ENCODE results near the gene PCOLCE2. TPM values are rescaled to one million over a fixed set of nuclear protein-coding genes. Genes with fewer than 3 reads are reported as not detected.

PCOLCE2 gene
- total RNA-seq, 1 donor from 2014 or later: 5.4 TPM

- Histone ChIP-seq H3K79me2 (ENCODE audit: insufficient read depth, low read length) (no peaks in the 10 kb centered on the region), H4K20me1 (ENCODE audit: insufficient read depth, low read length) (no peaks in the 10 kb centered on the region), H3K9ac (ENCODE audit: low read length) (no peak overlapping the region), H3K4me3 (ENCODE audit: insufficient read depth, low read depth, low read length) (no peak overlapping the region), H3K4me2 (ENCODE audit: low read length) (no peak overlapping the region), H3K9me3 (ENCODE audit: insufficient read depth, low read depth, low read length) (no peaks in the 10 kb centered on the region), H3K27ac (ENCODE audit: low read depth, low read length) (no peak overlapping the region), H3K36me3 (ENCODE audit: insufficient read depth, low read length) (no peaks in the 10 kb centered on the region), H3K27me3 (ENCODE audit: insufficient read depth, low read length) (no peaks in the 10 kb centered on the region), H3K4me1 (ENCODE audit: insufficient read depth, low read length) (no peaks in the 10 kb centered on the region), H2AFZ (ENCODE audit: low read depth, low read length) (no peak overlapping the region)
- no peak overlapping the region for H3K27ac Mint-ChIP-seq (ENCODE audit: unreplicated experiment)
- no peaks in the 10 kb centered on the region for H3K27me3 Mint-ChIP-seq (ENCODE audit: low read depth, unreplicated experiment)
- no peak overlapping the region for H3K4me3 Mint-ChIP-seq (ENCODE audit: unreplicated experiment)
- TF ChIP-seq EZH2 (IDR thresholded peaks at IDR 0.05; ENCODE audit: insufficient read depth, low read length) (no peak), CTCF (IDR thresholded peaks at IDR 0.05; ENCODE audit: insufficient read depth, low read depth, low read length) (no peak)
- H3K4me1 Mint-ChIP-seq (ENCODE audit: low read depth, unreplicated experiment): no peaks in the 10 kb centered on the region
- H3K36me3 Mint-ChIP-seq (ENCODE audit: low read depth, unreplicated experiment): peaks cover 5% of the 10 kb centered on the region
- no peaks in the 10 kb centered on the region for H3K9me3 Mint-ChIP-seq (ENCODE audit: unreplicated experiment)
- FAIRE-seq: no peak
- no peak for DNase-seq (ENCODE audit: low read depth)
Measured at GRCh38 chr3:142794508-142794907, 94.4 kb downstream of the PCOLCE2 start.

GRCh38 chr3:142787719-142788118 is 101.2 kb downstream of the PCOLCE2 start:
- Histone ChIP-seq H3K27me3 (ENCODE audit: insufficient read depth, low read length) (no peaks in the 10 kb centered on the region), H4K20me1 (ENCODE audit: insufficient read depth, low read length) (no peaks in the 10 kb centered on the region), H3K79me2 (ENCODE audit: insufficient read depth, low read length) (no peaks in the 10 kb centered on the region), H3K9me3 (ENCODE audit: insufficient read depth, low read depth, low read length) (no peaks in the 10 kb centered on the region), H2AFZ (ENCODE audit: low read depth, low read length) (no peak overlapping the region), H3K9ac (ENCODE audit: low read length) (no peak overlapping the region), H3K4me2 (ENCODE audit: low read length) (no peak overlapping the region), H3K27ac (ENCODE audit: low read depth, low read length) (no peak overlapping the region), H3K4me1 (ENCODE audit: insufficient read depth, low read length) (no peaks in the 10 kb centered on the region), H3K36me3 (ENCODE audit: insufficient read depth, low read length) (no peaks in the 10 kb centered on the region), H3K4me3 (ENCODE audit: insufficient read depth, low read depth, low read length) (no peak overlapping the region)
- Mint-ChIP-seq H3K9me3 (ENCODE audit: unreplicated experiment) (no peaks in the 10 kb centered on the region), H3K27ac (ENCODE audit: unreplicated experiment) (no peak overlapping the region), H3K4me1 (ENCODE audit: low read depth, unreplicated experiment) (no peaks in the 10 kb centered on the region), H3K36me3 (ENCODE audit: low read depth, unreplicated experiment) (peaks cover under 1% of the 10 kb centered on the region), H3K4me3 (ENCODE audit: unreplicated experiment) (no peak overlapping the region), H3K27me3 (ENCODE audit: low read depth, unreplicated experiment) (no peaks in the 10 kb centered on the region)
- no peak for DNase-seq (ENCODE audit: low read depth)
- FAIRE-seq: no peak
- TF ChIP-seq EZH2 (IDR thresholded peaks at IDR 0.05; ENCODE audit: insufficient read depth, low read length) (no peak), CTCF (IDR thresholded peaks at IDR 0.05; ENCODE audit: insufficient read depth, low read depth, low read length) (no peak)

DNA sequence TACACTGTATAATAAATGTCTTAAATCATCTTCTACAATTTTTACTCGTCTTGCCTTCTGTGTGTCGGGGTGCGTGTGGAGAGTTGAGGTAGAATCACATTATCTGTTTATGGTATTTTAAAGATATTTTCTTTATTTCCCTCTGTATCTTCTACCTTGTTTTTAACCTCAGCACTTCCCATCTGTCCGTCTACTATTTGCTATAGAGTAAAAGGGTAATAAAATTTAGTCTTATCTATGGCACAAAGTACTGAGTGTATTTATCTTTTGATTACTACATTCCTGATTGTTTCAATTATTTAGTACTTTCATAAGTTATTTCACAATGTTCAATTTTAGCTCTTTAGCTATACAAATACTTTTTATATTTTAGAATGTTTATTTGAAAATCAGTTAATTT is 102.9 kb downstream of the PCOLCE2 start:
- H3K4me3 ChIP-seq (ENCODE audit: insufficient read depth, low read depth, low read length): no peak overlapping the region
- DNase-seq (ENCODE audit: low read depth) (no peak), FAIRE-seq (no peak)
- no peaks in the 10 kb centered on the region for H3K27me3 ChIP-seq (ENCODE audit: insufficient read depth, low read length)
- H4K20me1 ChIP-seq (ENCODE audit: insufficient read depth, low read length): no peaks in the 10 kb centered on the region
- Mint-ChIP-seq H3K4me1 (ENCODE audit: low read depth, unreplicated experiment) (no peaks in the 10 kb centered on the region), H3K9me3 (ENCODE audit: unreplicated experiment) (no peaks in the 10 kb centered on the region), H3K36me3 (ENCODE audit: low read depth, unreplicated experiment) (peaks cover 8% of the 10 kb centered on the region), H3K4me3 (ENCODE audit: unreplicated experiment) (no peak overlapping the region), H3K27ac (ENCODE audit: unreplicated experiment) (no peak overlapping the region), H3K27me3 (ENCODE audit: low read depth, unreplicated experiment) (no peaks in the 10 kb centered on the region)
- no peak overlapping the region for H2AFZ ChIP-seq (ENCODE audit: low read depth, low read length)
- no peak overlapping the region for H3K4me2 ChIP-seq (ENCODE audit: low read length)
- H3K79me2 ChIP-seq (ENCODE audit: insufficient read depth, low read length): no peaks in the 10 kb centered on the region
- no peaks in the 10 kb centered on the region for H3K36me3 ChIP-seq (ENCODE audit: insufficient read depth, low read length)
- no peaks in the 10 kb centered on the region for H3K9me3 ChIP-seq (ENCODE audit: insufficient read depth, low read depth, low read length)
- H3K4me1 ChIP-seq (ENCODE audit: insufficient read depth, low read length): no peaks in the 10 kb centered on the region
- no peak overlapping the region for H3K27ac ChIP-seq (ENCODE audit: low read depth, low read length)
- TF ChIP-seq EZH2 (IDR thresholded peaks at IDR 0.05; ENCODE audit: insufficient read depth, low read length): no peak
- no peak for TF ChIP-seq CTCF (IDR thresholded peaks at IDR 0.05; ENCODE audit: insufficient read depth, low read depth, low read length)
- no peak overlapping the region for H3K9ac ChIP-seq (ENCODE audit: low read length)

All from astrocyte (in vitro differentiated cells and primary cell).